Kidney (tissue), 14 donors: Measurements from ENCODE around the gene FAM229A. TPM values are rescaled to one million over a fixed set of nuclear protein-coding genes. Genes with fewer than 3 reads are reported as not detected.
A peak's percentile ranks its signal among the peaks of the same experiment; 100 is the strongest.
"Not testable (repeated sequence)": the region's sequence is repeated elsewhere in the genome, so short reads cannot be mapped to it uniquely, and the experiment has no call there.

ENCODE experiments used
- DNase-seq, 5 donors: peaks; one replicate each; pipeline ENCODE4 v3.0.0-alpha.2; 2013 to 2020
- FAIRE-seq: peaks from 2 replicates; lab custom pipeline; 2012; peaks lifted over from hg19 to GRCh38; lab: Jason Lieb, UNC
- H3K27ac ChIP-seq, 2 donors: one replicate each; pipeline ENCODE4 v1.7.0; 2013; ENCODE audit warnings: low read depth in 2 of 2, low read length in 2 of 2, inconsistent platforms in 1 of 2
- H3K27me3 ChIP-seq: one replicate; pipeline ENCODE4 v1.7.1; 2013; ENCODE audit warnings: low read length, inconsistent platforms; ENCODE audit not compliant: control insufficient read depth, insufficient read depth
- H3K36me3 ChIP-seq, 3 donors: one replicate each; pipeline versions ENCODE4 v1.7.0 to v1.7.1; 2013; ENCODE audit warnings: low read length in 3 of 3, control low read depth in 1 of 3, inconsistent platforms in 1 of 3; ENCODE audit not compliant: insufficient read depth in 3 of 3, control insufficient read depth in 2 of 3
- H3K4me1 ChIP-seq, 3 donors: one replicate each; pipeline versions ENCODE4 v1.7.0 to v1.7.1; 2013; ENCODE audit warnings: low read length in 3 of 3, inconsistent platforms in 1 of 3, low read depth in 1 of 3; ENCODE audit not compliant: control insufficient read depth in 2 of 3, insufficient read depth in 2 of 3
- H3K4me3 ChIP-seq, 3 donors: one replicate each; pipeline versions ENCODE4 v1.7.0 to v1.8.1; 2013; ENCODE audit warnings: low read length in 3 of 3, control low read depth in 1 of 3, inconsistent platforms in 1 of 3
- H3K9ac ChIP-seq, 3 donors: one replicate each; pipeline versions ENCODE4 v1.7.0 to v1.7.1; 2013; ENCODE audit warnings: low read length in 3 of 3, control low read depth in 1 of 3, inconsistent platforms in 1 of 3
- H3K9me3 ChIP-seq, 3 donors: one replicate each; pipeline versions ENCODE4 v1.7.0 to v1.7.1; 2013; ENCODE audit warnings: low read length in 3 of 3, control low read depth in 1 of 3, inconsistent platforms in 1 of 3; ENCODE audit not compliant: control insufficient read depth in 2 of 3, insufficient read depth in 1 of 3
- intact Hi-C: fragments of 100-400 bp; cut with DNase I; formaldehyde crosslinking; loops from one replicate; pipeline ENCODE4 v1.11.1; 2022
- polyA plus RNA-seq: library from polyadenylated mRNA; stranded (reverse); fragments of 350-450 nt; fragmentation: Illumina TruSeq; extraction: RNeasy Lipid Tissue Mini Kit (QIAGEN cat#74804); gene quantifications from one replicate; pipeline ENCODE4 v1.2.3, GENCODE V29; 2014; ENCODE audit warnings: low read depth, low replicate concordance; ENCODE audit not compliant: insufficient read depth
- total RNA-seq: library from RNA; stranded (reverse); fragmentation: NEBNext Ultra II Directional; extraction: Animal tissue kit (Norgen Biotek cat#: 25700); gene quantifications from one replicate; pipeline ENCODE4 v1.2.1, GENCODE V29; 2021
- TF ChIP-seq, protein P1 (sequence below): IDR thresholded peaks from 3 replicates; pipeline ENCODE4 v1.5.1; 2012; ENCODE audit warnings: mild to moderate bottlenecking, moderate library complexity, borderline replicate concordance; ENCODE audit not compliant: insufficient read depth; ENCODE audit errors: extremely low read depth
- donor health status: control.
- donor health status: control.
- donor health status: control.
- donor health status: control.
- donor health status: control.
- donor health status: DM: yes; HTN: yes; CAD: no.
- donor health status: Normal renal cell carcinoma (clear cell type).

Gene FAM229A
- total and polyA plus RNA-seq, 2 donors from 2014 or later, result 6.4 to 9.7 TPM

DNA sequence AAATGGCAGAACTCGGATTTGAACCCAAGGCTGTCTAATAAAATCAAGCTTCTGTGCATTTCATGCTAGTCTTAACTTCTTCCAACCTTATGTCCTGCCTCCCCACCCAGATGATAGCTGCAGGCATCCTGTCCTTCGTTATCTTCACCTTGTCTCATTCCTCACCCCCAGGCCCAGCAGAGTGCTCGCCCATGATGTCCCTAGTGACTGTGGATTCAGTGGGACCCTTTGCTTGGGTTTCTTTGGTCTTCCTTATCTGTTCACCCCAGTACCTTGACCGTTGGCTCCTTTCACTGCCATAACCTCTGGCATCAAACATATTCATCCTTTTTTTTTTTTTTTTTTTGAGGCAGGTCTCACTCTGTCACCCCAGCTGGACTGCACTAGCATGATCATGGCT, 37.6 kb upstream of the FAM229A start:
- Histone ChIP-seq H3K9ac (no peak overlapping the region), H3K36me3 (no peaks in the 10 kb centered on the region), H3K27me3 (no peaks in the 10 kb centered on the region), H3K4me1 (peaks cover 0 to 2% (median 0%) of the 10 kb centered on the region in 3 donors), H3K27ac (no peak overlapping the region), H3K9me3 (no peaks in the 10 kb centered on the region), H3K4me3 (no peak overlapping the region)
- intact Hi-C loops, result no loop called here
- TF ChIP-seq, protein P1, sequence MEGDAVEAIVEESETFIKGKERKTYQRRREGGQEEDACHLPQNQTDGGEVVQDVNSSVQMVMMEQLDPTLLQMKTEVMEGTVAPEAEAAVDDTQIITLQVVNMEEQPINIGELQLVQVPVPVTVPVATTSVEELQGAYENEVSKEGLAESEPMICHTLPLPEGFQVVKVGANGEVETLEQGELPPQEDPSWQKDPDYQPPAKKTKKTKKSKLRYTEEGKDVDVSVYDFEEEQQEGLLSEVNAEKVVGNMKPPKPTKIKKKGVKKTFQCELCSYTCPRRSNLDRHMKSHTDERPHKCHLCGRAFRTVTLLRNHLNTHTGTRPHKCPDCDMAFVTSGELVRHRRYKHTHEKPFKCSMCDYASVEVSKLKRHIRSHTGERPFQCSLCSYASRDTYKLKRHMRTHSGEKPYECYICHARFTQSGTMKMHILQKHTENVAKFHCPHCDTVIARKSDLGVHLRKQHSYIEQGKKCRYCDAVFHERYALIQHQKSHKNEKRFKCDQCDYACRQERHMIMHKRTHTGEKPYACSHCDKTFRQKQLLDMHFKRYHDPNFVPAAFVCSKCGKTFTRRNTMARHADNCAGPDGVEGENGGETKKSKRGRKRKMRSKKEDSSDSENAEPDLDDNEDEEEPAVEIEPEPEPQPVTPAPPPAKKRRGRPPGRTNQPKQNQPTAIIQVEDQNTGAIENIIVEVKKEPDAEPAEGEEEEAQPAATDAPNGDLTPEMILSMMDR, result no peak
- no peak for FAIRE-seq
- no peak for DNase-seq

DNA sequence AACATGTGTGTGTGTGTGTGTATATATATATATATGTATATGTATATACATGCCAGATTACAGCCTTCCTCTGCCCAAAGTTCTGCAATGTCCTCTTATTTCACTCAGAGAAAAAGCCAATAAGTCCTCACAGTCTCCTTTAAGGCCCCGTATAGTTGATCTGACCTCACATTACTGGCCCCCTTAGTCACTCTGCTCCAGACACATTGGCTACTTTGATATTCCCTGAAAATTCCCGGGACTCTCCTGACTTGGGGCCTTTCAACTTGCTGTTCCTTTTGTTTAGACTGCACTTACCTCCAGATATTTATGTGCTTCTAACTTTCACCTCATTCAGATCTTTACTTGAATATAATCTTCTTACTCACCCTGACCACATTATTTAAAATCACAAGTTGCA, 36.1 kb upstream of the FAM229A start:
- TF ChIP-seq, protein P1, result no peak
- DNase-seq (no peak), FAIRE-seq (no peak)
- no peaks in the 10 kb centered on the region for H3K36me3 ChIP-seq
- no peak overlapping the region for H3K27ac ChIP-seq
- H3K4me1 ChIP-seq, result peaks cover 0 to 5% (median under 1%) of the 10 kb centered on the region in 3 donors
- intact Hi-C loops, result no loop called here
- no peak overlapping the region for H3K9ac ChIP-seq
- no peaks in the 10 kb centered on the region for H3K27me3 ChIP-seq
- H3K9me3 ChIP-seq, result no peaks in the 10 kb centered on the region
- H3K4me3 ChIP-seq, result no peak overlapping the region

DNA sequence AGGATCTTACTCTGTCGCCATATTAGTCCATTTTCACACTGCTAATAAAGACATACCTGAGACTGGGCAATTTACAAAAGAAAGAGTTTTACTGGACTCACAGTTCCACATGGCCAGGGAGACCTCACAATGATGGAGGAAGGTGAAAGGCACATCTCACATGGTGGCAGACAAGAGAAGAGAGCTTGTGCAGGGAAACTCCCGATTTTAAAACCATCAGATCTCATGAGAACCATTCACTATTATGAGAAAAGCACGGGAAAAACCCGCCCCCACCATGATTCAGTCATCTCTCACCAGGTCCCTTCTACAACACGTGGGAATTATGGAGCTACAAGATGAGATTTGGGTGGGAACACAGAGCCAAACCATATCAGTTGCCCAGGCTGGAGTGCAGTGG, 34.2 kb upstream of the FAM229A start:
- FAIRE-seq, DNase-seq, H3K27me3 ChIP-seq, intact Hi-C loops, H3K4me3 ChIP-seq, H3K9me3 ChIP-seq, H3K9ac ChIP-seq, H3K36me3 ChIP-seq, H3K27ac ChIP-seq: not testable (repeated sequence)
- peaks cover 0 to 13% (median 6%) of the 10 kb centered on the region in 3 donors for H3K4me1 ChIP-seq

DNA sequence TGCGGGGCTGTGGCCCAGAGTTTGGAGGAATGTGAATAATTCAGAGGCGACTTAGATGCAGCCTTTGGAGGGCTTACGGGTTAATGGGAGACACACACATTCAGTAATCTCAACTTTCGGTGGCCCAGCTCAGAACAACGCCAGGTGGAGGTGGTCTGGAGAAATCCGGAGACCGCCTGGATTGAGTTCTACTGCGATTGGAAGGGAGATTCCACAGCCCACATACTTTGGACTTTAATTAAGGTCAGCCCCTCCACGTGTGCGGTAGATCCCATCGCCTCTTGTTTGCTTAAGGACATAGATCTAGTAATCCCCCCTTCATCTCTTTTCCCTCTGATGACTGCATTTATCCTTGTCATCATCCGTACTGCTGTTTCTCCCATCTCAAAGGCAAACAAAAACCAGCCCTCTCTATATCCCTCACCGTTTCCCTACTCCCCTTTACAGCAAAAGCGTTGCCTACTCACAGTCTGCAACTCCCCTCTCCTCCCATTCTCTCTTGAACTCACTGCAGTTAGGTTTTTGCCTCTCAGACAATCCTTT, 32.7 kb upstream of the FAM229A start:
- H3K4me1 ChIP-seq, result peaks cover 0 to 11% (median 7%) of the 10 kb centered on the region in 3 donors
- intact Hi-C loops, result no loop called here
- TF ChIP-seq, protein P1, result no peak
- H3K9ac ChIP-seq, result peak overlapping the region; percentile 74 to 98 (median 85)
- no peaks in the 10 kb centered on the region for H3K9me3 ChIP-seq
- peaks cover 0 to 10% (median 5%) of the 10 kb centered on the region in 3 donors for H3K36me3 ChIP-seq
- H3K27ac ChIP-seq, result peak overlapping the region; percentile 86 to 95
- FAIRE-seq, result no peak
- peak overlapping the region; percentile 86 to 96 (median 92) for H3K4me3 ChIP-seq
- H3K27me3 ChIP-seq, result no peaks in the 10 kb centered on the region
- DNase-seq, result no peak
